Amniotic stem cell (primary cell): ENCODE data around the gene VAV3.

ENCODE experiments used
- DNase-seq: peaks from one replicate; lab custom pipeline; 2025; lab: John Stamatoyannopoulos, UW

The VAV3 gene

DNA sequence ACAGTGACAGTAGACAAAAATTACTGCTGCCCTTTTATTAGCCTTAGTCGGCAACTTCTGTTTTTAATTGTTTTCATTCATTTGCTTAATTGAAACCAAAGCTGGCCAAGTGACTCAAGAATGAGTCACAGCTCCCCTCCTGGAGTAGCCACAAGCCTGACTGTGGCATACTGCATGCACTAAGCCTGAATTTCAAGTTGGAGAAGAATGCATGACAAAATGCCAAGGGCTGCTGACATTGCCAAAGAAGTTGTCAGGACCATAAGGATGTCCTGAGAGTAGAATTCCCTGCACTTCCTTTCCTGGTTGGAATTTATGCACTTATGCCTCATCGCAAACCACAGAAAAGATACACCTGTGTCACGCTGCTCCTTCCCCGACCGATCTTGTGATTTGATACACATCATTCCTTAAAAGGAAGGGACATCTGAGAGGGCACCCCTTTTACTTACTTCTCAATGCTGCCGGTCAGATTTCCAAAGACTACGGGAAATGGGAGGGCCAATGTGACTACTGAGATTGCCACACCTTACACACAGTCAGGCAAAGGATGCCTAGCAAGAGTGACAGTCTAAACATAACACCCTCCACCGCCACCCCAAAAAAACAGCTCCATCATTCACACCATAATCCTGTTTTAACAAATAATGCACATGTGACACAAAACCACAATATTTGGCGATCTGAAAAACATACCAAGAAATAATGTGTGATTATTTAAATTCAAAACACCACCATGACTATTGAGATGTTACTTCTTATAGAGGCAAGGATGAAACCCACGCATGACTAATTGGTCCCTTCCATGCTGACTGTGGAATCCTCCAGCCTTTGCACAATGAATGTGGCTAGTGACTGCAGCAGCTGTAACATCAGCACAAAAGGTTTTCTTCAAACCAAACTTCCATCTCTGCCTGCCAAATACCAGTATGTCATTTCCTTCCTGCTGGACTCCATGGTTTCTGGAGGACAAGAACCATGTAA, 28.2 kb downstream of the VAV3 start:
- DNase-seq = peak; percentile 49

DNA sequence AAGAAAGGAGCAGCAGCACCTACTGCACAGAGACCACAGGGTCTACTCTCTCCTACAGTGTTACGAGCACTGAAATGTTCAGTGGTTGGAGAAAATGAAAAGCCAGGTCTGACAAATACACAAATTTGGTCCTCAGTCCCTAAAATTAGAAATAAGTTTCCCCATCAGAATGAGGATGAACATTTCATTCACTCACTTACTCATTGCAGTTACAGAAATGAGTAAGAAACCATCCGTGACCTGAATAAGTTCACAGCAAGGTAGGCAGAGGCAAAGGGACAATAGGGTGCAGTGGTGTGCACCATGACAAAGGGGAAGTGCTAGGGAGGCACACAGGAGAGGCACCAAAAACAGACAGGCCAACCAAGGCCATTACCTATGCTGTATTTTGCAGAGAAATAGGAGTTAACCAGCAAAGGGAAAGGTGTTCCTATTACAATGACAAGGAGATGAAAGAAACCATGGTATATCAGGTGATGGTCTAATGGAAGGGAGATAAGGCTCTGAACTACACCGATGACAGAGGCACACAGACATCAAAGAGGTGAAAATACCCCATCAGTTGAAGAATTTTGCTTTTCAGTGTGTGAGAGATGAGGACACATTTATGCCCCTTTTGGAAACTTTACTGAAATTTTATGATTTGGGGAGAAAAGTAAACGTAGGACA, 29.4 kb downstream of the VAV3 start:
- no peak for DNase-seq

DNA sequence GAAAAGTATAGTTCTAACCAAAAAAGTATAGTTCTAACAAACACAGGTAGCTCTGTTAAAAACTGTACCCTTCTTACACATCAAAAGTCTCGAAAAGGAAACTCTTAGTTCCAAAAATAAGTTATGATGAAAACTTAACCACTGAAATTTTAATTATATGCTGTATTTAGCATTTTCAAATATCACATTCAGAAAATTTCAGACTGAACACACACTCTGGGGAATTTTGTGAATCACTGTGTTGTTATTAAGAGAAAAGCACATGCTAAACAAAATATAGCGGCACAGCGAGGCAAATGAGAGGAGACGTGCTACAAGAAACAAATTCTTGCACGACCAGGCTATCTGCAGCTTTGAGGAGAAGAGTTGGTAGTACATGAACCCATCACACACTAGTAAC, 30.4 kb downstream of the VAV3 start:
- DNase-seq = no peak

DNA sequence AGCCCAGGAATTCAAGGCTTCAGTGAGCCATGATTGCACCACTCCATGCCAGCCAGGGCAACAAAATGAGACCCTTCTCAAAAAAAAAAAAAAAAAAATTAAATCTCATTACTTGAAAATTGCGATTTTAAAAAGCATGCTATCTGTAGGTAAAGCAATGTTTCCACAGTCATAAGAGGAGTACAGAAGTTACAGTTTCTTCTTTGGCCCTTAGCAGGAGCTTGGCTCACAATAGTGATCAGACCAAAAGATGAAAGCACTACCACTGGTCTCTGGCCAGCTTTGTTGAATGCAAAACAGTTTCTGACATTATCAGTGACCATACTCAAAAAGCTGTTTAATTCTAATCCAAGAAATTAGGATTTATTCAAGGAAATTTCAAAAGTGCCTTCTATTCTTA, 31.2 kb downstream of the VAV3 start:
- DNase-seq = no peak

DNA sequence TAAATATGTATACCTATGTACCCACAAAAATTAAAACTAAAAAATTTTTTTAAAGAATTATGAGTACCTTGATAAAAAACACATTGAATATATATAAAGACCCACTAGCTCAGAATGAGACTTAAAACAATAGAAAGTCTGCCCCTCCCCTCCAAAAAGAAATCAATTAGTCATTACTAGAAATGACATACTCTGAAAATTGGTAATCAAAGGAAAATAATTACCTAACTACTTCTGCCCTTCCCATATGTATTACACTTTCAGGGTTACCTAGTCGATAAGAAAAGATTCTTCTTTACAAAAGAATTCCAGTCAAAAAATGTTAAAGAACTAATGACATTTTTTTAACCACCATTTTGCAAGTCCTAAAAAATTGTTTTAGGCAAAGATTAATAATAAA, 34.7 kb downstream of the VAV3 start:
- DNase-seq = no peak

DNA sequence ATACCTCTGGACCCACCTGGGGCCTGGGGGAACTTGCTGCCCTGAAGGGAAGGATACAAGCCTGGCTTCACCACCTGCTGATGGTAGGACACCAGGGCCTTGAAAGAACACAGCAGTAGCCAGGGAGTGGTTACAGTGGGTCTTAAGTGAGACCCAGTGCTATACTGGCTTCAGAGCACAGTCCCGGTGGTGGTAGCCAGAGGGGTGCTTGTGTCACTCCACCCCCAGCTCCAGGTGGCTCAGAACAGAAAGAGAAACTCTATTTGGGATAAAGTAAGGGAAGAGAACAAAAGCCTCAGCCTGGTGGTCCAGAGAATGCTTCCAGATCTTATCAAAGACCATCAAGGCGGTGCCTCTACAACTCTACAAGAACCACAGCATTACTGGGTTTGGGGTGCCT, 37.2 kb downstream of the VAV3 start:
- no peak for DNase-seq

DNA sequence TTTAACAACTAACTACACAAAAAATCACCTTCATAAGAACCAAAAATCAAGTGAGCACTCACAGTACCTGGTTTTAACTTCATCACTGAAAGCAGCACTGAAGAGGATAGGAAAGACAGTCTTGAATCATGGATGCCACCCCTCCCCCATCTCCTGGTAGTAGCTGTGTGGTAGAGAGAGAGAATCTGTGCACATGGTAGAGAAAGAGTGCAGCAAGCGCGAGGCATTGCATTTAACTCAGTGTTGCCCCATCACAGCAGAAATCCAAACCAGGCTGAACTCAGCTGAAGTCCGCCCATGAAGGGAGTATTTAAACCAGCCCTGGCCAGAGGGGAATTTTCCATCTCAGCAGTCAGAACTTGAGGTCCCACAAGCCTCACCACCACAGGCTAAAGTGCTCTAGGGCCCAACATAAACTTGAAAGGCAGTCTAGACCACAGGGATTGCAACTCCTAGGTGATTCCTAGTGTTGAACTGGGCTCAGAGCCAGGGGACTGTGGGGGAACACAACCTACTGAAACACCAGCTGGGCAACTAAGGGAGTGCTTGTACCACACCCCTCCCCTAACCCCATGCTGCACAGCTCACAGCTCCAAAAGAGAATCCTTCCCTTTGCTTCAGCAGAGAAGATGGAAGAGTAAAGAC, 38.4 kb downstream of the VAV3 start:
- no peak for DNase-seq

DNA sequence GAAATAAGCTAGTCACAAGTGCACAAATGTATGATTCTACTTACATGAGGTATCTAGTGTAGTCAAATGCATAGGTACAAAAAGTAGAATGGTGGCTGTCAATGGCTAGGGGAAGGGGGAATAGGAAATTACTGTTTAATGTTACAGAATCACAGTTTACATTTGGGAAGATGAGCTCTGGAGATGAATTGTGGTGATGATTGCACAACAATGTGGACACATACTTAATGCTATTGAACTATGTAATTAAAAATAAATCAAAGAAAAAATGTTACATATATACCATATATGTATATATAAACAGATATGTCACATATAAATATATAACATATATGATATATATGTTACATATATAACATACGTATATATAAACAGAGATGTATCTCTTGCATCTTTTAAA, 39.4 kb downstream of the VAV3 start:
- no peak for DNase-seq

DNA sequence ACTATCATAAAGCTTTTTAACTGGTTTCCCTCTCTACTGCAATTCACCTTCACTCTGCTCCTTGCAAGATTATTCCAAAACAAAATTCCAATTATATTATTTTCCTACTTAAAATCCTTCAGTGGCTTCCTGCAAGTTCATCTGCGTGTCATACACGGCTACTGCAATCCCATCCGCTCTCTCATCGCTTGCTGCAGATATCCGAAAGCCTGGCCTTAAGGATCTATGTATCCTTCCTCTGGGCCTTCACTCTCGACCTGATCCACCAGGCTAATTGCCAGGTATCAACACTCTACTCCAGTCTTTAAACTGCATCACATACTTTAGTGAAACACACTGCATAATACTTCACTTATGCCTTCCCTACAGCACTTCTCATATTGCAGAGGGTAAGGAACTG, 44.0 kb downstream of the VAV3 start:
- DNase-seq = no peak

DNA sequence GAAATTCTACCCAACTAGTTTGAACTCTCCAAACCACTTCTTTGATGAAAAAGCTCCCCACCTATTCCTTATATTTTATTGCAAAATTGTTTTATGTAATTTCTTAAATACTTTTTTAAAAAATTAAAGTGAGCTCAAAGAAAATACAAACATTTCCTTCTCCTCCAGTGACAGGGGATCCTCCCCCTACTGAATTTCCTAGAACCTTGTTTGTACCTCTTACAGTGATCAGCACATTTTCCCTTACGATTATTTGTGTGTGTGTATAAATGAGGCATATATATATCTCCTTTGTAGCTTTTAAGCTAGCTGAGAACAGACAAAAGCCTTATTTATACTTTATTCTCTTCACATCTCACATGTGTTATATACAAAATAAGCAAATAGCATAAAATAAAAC, 44.4 kb downstream of the VAV3 start:
- DNase-seq = no peak

DNA sequence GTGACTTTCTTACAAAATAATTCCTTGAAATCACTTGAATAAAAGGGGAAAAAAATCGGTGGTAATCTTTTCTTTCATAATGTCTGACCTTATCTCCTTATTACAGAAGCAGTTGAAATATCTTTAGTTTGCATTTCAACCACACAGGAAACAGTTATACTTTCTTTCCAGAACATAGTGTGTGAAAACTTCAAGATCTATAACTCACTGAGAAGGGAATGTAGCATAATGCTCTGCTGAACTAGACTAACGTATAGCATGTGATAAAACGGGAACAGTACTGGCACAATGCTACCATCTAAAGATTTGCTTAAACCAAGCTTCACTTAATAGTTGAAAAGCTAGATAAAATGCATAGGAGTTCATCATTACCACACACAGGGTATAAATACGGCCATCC, 45.0 kb downstream of the VAV3 start:
- DNase-seq = no peak

DNA sequence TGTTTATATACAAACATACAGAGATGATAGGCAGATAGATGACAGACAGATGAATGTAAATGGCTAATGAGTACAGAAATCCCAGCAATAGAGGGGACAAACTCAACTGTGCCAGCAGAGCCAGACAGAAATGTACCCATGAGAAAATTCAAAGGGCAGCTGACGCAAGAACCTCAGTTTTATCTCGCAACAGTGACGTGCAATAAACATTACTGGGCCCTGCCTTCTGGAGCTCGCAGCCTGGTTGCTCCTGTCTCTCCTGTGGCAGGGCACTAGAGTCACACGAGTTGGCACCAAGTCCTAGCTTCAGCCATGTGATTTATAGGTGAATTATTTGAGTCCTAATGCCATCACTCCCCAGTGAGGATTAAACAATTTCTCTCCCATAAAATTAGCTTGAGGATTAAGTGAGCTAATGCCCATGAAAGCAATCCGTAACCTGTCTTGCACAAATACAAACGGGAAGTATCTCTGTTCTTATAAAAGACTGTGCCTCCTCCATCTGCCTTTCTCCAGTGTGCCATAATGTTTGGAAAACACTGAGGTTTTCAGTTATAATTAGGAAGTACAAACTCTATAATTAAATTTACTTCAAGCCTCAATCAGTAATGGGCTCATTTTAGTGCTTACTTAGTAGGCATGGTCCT, 50.7 kb downstream of the VAV3 start:
- no peak for DNase-seq

DNA sequence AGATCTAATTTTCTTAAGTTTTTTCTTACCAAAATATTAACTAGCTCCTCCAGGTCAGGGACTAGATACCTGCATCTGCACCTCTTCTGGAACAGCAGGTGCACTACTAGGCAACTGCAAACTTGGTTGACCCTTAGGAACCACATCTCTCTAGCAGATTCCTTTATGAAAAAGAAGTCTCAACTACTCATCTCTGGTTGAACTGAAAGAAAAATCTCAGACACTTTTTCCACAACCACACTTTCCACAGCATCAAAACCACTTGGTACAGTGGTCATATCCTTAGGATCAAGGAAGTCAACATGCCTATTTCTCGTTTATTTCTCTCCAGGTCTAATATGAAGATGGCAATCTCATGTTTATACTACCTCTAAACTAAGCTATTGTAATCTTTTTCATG, 52.3 kb downstream of the VAV3 start:
- DNase-seq = no peak

DNA sequence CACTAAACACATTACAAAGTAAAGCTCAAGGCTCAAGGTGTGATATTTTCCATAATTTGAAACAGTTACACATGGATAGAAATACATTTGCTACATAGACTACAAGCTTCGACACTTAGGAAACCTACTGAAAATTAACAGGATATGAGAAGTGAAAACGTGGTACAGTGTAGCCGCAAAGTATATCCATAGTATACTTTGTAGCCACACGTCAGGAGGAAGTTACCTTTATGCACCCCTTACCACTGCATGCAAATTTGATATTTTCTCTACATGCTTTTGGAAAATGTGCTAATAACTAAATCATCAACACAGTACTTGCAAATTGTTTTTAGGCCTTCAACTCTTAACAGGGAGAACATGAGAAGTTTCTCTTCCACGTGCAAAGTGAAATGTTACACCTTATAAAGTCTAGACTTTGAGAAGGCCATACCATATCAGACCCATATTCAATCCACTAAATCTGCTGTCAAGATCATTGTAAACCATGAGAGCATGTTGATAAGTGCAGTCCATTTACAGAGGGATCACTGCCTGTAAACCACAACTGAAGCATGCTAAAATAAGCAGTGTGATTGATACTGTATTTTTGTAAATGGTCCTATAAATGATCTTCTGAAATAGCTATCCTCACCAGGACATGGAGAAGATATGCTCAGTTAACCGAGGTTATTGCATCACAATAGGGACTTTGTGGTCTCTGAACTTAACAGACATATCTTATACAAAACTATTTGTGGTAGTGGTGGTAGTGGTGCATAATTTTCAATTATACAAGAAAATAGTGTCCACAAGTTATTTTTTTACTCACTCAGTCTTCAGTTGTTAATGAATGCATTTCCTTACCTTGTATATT, 64.7 kb downstream of the VAV3 start:
- DNase-seq = no peak

DNA sequence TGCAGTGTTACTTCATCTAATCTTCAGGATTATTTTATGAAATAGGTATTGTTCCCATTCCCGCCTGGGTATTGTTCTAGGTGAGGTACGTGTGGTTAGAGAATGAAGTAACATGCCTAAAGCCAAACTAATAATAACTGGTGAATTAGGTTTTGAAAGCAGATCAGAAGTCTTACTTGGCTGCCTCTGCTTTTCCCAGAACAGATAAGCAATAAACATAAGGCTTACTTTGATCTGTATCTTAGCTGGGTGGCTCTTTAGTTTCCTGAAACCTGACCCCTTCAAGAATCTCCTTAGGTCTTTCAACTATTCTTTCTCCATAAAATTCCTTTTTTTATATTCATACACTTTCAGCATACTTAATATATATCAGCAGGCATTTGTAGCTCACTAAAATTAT, 65.3 kb downstream of the VAV3 start:
- DNase-seq = no peak

DNA sequence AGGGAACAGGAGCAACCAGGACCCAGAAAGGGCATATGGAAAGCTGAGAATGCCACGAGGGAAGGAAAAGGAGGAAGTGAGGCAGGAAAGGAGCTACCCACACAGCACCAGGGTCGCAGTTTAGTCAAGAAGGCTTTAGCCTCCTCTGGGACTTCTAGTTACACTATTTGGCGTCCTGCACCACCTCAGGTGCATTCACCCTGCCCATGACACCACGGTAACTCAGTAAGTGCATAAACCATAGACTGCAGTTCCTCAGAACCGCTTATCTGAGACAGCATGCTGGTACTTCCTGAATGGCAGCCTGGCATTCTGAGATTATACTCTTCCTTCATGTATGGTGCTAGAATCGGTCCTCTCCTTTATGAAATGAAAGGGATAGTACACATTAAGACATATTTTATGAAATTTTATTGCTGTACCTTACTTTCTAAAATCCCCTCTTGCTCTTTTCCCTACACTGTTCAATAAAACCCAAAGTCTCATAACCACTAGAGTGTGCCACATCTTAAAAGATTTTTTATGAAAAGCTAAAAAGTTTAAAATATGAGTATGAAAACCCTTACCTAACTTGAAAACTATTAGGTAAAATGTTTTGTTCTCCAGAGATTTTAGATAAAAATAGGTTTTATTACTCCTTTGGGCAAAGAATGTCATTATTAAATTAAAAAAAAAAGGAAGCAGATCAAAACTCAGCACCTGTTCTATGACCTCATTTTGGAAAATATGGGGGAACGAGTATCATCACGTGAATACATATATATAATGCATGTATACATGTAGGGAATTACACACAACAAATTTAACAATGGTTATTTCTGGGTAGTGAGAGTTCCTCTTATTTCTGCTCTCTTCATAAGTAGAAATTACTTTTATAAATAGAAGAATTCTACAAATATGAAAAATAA, 67.3 kb downstream of the VAV3 start:
- DNase-seq = no peak

DNA sequence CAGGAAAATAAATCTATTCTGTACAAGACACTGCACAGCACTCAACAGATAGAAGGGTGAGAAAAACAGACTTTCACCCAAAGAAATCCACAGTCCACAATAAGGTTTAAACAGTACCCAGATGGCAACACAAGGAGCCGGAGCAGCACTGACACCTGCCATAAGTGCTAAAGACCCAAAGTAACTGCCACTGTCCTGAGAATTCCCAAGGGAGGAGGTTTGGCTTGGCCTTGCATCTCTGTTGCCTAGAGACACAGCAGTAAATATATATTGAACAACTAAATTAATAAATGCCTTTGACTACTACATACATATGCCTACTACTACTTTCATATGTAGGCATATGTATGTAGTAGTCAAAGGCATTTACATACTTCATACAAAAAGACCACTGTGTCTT, 68.0 kb downstream of the VAV3 start:
- no peak for DNase-seq

DNA sequence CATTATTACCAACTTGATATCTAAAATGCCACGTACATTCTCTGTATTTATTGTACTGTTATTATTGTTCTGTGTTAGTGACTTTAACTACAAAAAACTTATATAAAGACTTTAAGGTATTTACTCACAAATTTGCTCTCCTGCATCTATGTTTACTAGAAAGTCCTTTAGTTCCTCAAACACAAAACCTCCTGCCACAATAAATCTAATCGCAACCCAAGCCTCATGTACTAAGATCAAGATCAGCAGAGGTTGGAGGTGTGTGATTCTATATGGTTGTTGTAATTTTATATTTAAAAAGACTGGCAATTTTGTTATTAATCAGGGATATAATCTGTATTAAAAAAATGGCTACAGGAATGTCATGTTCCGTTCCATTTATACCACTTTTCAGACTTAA, 68.6 kb downstream of the VAV3 start:
- no peak for DNase-seq

DNA sequence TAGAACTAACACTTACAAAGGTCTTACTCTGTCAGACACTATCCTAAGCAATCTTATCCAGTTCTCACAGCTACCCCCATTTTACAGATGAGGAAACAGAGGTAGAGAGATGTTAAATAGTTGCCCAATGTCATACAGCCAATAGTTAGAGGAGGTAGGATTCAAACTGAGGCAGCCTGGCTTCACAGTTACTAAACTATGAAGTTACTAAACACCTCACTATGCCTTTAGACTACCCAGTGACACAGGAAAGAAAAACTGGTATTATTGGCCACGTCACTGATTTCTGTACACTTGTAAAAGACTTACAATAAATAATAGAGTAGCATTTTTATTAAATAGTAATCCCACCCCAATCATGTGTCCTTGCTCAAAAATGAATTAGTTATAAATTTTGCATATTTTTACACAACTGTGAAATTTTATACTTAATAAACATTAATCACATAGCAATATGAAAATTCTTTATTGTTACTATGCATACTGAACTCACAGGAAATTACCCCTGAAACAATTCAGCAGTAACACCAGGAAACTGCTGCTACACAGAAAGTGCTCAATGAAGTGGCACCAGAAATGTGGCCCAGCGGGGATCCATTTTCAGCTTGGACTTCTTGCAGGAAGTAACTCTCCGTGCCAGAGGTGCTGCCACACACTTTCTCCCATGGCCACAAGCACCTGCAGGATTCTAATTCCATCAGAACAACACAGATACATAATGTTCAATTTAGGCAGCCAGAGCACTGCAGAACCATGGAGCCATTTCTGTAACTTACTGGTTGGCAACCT, 69.4 kb downstream of the VAV3 start:
- DNase-seq = no peak

DNA sequence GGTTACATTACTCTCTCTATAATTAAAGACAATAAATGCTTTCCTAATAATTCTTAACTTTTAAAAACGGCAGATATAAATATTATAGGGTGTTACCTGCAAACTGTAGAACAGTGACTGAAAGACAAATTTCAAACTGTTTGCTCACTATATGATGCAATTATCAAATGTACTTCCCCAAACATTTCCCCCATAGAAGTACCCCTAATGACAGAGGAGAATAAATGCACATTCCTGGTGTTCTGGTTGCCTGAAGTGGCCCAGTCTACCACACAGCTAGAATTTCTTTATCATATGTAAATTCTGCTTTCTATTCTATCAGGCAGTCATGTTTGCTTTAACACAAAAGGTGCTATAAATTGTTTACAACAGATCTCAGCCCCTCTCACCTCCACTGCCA, 70.4 kb downstream of the VAV3 start:
- DNase-seq = no peak
